ENCODE measurements around the gene PRKCI.

GRCh38 chr3:170321321-170322034, 99.3 kb downstream of the PRKCI start:
- no peak for TF ChIP-seq CTCF (tag by site-specific recombination; IDR thresholded peaks at IDR 0.05)
- TF ChIP-seq SP2 (tag by site-specific recombination; IDR thresholded peaks at IDR 0.05), result no peak
- TF ChIP-seq ZNF18 (tag by site-specific recombination; IDR thresholded peaks at IDR 0.05), result no peak
- TF ChIP-seq RBAK (tag by site-specific recombination; IDR thresholded peaks at IDR 0.05), result no peak
- TF ChIP-seq ZNF121 (tag by site-specific recombination; IDR thresholded peaks at IDR 0.05), result no peak
- TF ChIP-seq ZFP37 (tag by site-specific recombination; IDR thresholded peaks at IDR 0.05), result no peak
- TF ChIP-seq REST (tag by site-specific recombination; IDR thresholded peaks at IDR 0.05), result no peak
- TF ChIP-seq ZNF660 (tag by site-specific recombination; IDR thresholded peaks at IDR 0.05), result no peak

All from HEK293 (cell line).